GM12872 (cell line): ENCODE results near the gene RUNX1.

ENCODE experiments used
- TF ChIP-seq, protein P1 (sequence below): IDR thresholded peaks from 3 replicates; pipeline ENCODE4 v1.5.1; 2011; ENCODE audit warnings: low read depth, mild to moderate bottlenecking, low read length, moderate library complexity; ENCODE audit not compliant: insufficient read depth

RUNX1 gene

GRCh38 chr21:34884346-34884929 is 164.7 kb downstream of the RUNX1 start:
- TF ChIP-seq, protein P1, sequence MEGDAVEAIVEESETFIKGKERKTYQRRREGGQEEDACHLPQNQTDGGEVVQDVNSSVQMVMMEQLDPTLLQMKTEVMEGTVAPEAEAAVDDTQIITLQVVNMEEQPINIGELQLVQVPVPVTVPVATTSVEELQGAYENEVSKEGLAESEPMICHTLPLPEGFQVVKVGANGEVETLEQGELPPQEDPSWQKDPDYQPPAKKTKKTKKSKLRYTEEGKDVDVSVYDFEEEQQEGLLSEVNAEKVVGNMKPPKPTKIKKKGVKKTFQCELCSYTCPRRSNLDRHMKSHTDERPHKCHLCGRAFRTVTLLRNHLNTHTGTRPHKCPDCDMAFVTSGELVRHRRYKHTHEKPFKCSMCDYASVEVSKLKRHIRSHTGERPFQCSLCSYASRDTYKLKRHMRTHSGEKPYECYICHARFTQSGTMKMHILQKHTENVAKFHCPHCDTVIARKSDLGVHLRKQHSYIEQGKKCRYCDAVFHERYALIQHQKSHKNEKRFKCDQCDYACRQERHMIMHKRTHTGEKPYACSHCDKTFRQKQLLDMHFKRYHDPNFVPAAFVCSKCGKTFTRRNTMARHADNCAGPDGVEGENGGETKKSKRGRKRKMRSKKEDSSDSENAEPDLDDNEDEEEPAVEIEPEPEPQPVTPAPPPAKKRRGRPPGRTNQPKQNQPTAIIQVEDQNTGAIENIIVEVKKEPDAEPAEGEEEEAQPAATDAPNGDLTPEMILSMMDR: no peak

GRCh38 chr21:34883491-34884271 is 165.4 kb downstream of the RUNX1 start:
- TF ChIP-seq, protein P1: no peak

- TF ChIP-seq, protein P1: no peak
Measured at GRCh38 chr21:34882719-34883131, 166.4 kb downstream of the RUNX1 start.

DNA sequence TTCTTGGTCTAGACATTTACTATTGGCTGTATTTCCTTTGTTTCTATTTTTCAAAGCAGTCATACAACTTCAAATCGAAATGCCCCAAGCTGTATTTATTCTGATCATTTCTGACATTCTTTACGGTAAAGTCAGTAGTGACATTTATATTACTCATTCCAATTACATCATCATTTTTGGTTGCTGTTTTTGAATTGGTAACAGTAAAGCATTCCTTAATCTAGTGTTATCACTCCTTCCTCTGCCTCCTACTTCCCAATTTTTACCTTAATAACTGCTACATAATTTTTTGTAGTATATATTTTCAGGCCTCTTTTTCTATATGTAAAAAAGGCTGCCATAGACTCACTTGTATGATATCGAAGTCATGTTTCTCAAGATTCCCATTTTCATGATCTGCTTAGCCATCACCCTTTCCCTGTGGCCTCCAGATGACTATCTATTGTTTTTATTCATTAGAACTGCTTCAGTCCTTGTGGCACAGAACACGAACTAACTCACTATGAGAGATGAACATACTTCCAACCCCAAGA is 167.2 kb downstream of the RUNX1 start:
- TF ChIP-seq, protein P1: no peak

- TF ChIP-seq, protein P1: no peak
Measured at GRCh38 chr21:34881421-34881820, 167.7 kb downstream of the RUNX1 start.

GRCh38 chr21:34880401-34880800 is 168.7 kb downstream of the RUNX1 start:
- TF ChIP-seq, protein P1: no peak

- TF ChIP-seq, protein P1: no peak
Measured at GRCh38 chr21:34878940-34879339, 170.2 kb downstream of the RUNX1 start.
